GM12874 (cell line): Measurements from ENCODE around the gene NCR3LG1.

Experiments
- TF ChIP-seq, protein P1 (sequence below): IDR thresholded peaks from 2 replicates; pipeline ENCODE4 v1.5.1; 2011; ENCODE audit warnings: low read depth, mild to moderate bottlenecking, control low read depth, low read length, moderate library complexity; ENCODE audit not compliant: insufficient read depth

Gene NCR3LG1

DNA sequence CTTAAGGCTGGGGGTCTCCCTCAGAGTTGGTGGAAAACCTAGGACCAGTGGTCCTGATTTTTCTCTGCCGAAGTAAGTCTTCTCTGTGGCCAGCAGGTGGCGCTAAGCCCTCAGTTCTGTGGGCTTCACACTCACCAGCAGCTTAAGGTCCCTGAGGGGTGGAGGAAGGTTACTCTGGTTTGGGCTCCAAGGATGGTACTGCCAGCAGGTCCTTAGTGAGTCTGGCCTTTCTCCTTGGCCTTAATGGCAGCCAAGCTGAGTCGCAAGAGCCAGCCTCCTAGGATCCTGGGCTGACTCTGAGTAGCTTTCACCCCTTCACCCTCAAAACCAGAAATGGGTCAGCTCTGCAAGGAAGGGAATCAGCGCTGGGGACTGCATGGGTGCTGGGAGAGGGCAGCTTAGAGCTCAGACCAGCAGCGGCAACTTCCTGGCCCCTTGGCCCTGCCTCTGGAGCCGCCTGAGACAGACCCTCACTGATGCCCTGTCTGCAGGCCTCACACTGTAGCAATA is 32.5 kb downstream of the NCR3LG1 start:
- TF ChIP-seq, protein P1, sequence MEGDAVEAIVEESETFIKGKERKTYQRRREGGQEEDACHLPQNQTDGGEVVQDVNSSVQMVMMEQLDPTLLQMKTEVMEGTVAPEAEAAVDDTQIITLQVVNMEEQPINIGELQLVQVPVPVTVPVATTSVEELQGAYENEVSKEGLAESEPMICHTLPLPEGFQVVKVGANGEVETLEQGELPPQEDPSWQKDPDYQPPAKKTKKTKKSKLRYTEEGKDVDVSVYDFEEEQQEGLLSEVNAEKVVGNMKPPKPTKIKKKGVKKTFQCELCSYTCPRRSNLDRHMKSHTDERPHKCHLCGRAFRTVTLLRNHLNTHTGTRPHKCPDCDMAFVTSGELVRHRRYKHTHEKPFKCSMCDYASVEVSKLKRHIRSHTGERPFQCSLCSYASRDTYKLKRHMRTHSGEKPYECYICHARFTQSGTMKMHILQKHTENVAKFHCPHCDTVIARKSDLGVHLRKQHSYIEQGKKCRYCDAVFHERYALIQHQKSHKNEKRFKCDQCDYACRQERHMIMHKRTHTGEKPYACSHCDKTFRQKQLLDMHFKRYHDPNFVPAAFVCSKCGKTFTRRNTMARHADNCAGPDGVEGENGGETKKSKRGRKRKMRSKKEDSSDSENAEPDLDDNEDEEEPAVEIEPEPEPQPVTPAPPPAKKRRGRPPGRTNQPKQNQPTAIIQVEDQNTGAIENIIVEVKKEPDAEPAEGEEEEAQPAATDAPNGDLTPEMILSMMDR, result peak; percentile 86

DNA sequence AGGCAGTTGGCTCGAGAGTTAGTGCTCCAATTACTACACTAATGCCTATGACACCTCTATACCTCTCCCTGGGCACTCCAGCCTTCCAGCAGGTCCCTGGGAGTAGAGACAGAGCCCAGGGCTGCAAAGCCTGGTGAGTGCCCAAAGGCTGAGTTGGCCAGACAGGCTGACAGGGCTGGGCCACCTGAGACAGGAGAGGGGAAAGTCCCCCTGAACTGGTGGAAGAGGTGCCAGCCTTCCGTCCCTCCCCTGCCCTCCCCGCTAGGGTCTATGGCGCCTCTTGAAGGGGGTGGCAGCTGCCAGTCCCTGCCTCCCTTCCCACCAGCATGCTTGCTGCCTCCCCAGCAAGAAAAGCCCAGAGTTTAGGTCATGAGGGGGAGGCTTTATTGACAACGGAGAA is 33.9 kb downstream of the NCR3LG1 start:
- TF ChIP-seq, protein P1, result no peak

DNA sequence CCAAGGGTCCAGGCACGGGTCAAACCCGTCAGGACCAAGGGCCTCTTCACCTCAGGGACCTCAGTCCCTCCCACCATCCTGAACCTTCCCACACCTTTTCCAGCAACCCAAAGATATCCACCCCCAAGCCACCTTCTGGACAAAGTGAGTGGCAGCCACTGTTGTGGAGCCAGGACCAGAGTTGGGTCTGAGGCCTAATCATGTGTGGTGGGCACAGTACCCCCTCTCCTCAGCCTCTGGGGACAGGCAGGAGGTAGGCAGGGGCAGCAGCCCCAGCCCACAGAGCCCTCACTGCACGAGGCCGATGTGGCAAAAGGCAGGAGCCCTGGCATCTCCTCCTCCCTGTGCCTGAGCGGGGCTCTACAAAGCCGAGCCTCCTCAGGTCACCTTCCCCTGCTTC is 34.3 kb downstream of the NCR3LG1 start:
- TF ChIP-seq, protein P1, result no peak

DNA sequence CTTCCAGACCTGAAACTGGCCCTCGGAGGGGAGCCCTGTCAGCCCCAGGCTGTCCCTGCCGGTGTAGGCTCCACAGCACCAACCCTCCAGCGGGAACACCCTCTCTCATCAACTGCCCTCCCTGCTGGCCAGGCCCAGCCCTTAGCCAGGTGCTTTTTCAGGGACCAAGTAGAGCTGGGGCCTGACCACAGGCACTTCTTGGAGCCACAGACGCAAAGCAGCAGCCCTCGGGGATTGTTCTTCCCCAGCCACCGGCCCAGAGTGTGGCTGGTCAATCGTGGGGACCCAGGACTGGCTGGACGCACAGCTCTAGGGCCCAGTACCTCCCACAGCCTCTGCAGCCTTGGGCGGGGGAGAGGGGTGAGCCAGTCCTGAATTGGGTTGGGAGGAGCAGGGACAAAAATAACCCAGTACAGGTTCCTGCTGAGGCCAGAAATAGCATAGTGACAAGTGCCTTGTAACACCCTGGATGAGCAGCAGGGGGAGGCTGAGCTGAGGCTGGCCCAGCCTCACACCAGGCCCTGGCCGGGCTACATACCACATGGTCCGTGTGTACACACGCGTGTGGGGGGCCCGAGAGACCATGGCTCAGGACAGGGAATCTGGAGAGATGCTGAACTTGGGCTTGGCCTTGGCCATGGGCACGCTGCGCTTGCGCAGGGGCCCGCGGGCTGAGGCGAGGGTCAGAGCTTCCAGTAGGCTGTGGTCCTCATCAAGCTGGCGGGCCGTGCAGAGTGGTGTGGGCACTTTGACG is 34.9 kb downstream of the NCR3LG1 start:
- TF ChIP-seq, protein P1, result peak; percentile 71

DNA sequence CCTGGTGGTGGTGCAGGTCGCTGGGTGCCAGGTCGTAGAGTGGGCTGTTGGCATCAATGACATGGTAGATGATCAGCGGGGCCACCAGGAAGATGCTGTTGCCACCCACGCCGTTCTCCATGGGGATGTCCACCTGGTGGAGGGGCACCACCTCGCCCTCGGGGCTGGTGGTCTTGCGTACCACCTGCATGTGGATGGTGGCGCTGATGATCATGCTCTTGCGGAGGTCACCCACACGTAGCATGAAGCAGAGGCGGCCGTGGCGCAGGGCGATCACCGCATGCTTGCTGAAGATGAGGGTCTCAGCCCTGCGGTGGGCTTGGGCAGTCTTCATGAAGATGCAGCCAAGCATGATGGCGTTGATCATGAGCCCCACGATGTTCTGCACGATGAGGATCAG is 35.7 kb downstream of the NCR3LG1 start:
- TF ChIP-seq, protein P1, result no peak

DNA sequence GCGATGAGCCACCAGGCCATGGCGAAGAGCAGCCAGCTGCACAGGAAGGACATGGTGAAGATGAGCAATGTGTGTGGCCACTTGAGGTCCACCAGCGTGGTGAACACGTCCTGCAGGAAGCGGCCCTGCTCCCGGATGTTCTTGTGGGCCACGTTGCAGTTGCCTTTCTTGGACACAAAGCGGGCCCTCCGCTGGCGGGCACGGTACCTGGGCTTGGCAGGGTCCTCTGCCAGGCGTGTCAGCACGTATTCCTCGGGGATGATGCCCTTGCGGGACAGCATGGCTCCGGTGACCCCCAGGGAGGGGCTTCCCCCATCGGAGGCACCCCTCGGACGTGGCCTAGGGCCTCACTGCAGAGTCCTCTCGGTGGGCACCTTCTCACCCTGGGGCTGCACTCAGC is 36.2 kb downstream of the NCR3LG1 start:
- TF ChIP-seq, protein P1, result no peak

DNA sequence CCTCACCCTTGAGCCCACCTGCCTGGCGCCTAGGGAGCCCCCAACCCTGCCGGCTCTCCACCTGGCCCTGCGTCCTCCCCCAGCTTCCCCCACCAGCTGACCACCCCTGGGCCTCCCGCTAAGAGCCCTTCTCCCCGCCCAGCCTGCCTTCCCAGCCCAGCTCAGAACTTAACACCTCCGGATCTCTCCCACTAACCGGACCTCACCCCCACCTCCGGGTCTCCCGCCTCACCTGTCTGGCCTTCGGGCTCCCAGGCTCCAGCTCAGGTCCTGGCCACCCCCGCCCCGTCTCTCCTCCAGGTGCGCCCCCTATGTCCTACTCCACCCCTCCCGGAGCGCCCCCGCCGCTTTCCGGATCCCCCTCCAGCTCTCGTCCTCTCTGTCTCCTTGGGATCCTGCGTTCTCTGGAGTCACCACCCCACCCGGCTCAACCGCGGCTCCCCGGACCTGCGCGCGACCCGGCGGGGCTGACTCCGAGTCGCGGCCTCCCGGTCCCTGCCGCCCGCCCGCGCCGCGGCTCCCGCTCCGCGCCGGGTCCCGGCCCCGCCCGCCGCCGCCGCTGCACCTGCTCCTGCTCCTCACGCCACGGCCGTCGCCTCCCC is 37.1 kb downstream of the NCR3LG1 start, which contains the start of gene KCNJ11:
Gene KCNJ11, minus strand, starts transcription at position 51 of the 602 bp plus-strand sequence. CDS start 568 bp downstream, outside the sequence.
- TF ChIP-seq, protein P1, result no peak
